Right hindlimb (tissue), 1 donor: Measurements from ENCODE around the gene MEX3D.

ENCODE experiments used
- DNase-seq: peaks from one replicate; pipeline ENCODE4 v3.0.0-alpha.2; 2018

The MEX3D gene

GRCh38 chr19:1592755-1593500 is 24.8 kb upstream of the MEX3D start, which contains the start of gene MBD3:
Gene MBD3, minus strand, starts transcription at chr19:1592865. Its CDS starts 234 bp downstream, at chr19:1592631.
- peak; percentile 94 for DNase-seq

GRCh38 chr19:1592024-1592754 is 24.1 kb upstream of the MEX3D start:
- DNase-seq: peak; percentile 90

- DNase-seq: no peak
Observed at GRCh38 chr19:1591421-1592023, 23.4 kb upstream of the MEX3D start.

DNA sequence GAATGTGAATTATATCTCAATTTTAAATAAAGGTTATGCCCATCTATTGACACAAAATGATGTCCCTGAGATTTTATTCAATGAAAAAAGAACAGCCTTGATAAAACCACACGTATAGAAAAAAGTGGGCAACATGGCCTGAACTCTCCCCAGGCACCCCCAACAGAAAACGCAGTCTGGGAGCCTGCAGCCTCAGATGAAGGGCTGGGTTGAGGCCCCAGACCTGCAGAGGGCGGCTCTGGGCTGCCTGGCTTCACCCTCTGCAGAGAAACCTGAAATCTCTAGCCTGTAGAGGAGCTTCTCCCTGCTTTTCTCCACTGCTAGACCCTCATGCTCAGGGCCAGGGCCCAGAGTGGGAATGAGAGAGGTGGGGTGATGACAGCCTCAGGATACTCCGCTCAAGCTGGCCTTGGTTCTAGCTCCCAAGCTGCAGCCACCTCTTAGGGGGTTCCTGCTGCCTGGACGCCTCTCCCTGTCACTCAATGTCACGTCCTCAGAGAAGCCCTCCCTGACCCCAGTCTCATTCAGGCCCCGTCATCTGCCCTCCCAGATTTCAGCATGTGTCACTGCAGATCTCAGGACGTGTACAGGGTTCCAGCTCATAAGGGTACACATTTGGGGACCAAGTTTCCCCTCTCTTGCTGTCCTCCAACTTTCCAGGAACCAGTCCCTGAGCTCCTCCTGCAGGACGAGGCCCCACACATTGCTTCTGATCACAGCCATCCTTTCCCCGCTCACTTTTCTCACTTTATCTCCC is 22.7 kb upstream of the MEX3D start:
- no peak for DNase-seq

- DNase-seq: no peak
Observed at GRCh38 chr19:1587872-1588271, 19.7 kb upstream of the MEX3D start.

DNA sequence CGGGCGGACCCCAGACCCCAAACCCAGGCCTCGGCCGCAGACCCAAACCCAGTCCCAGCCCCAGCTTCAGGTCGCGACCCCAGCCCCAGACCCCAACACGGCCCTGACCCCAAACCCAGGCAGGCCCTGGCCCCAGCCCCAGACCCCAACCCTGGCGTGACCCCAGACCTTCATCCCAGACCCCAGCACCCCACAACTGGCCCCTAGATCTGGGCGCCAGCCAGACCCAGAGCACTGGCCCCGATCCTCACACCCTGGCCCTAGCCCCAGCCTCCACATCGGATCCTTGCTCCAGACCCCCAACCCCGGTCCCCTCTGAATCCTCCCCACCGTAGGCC is 17.1 kb upstream of the MEX3D start:
- no peak for DNase-seq

- DNase-seq: no peak
Observed at GRCh38 chr19:1584500-1585242, 16.5 kb upstream of the MEX3D start.

DNA sequence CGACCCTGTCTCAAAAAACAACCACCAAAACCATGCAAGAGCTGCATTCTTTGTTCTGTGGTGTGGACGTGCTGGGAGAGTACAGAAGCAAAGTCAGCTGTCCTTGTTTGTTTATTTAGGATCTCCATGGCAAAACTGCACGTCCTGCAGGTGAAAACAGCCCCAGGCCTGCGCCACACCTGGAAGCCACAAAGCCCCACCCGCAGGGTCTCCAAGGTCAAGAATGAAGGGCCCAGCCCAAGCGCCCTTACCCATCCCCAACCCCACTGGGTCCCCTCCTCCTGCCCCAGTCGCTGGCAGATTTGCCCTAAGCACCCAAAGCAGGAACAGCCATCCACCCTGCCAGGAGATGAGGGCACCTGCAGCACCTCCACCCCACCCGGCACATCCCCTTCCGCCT is 14.1 kb upstream of the MEX3D start:
- DNase-seq: no peak

GRCh38 chr19:1580957-1581356 is 12.8 kb upstream of the MEX3D start:
- DNase-seq: no peak

- no peak for DNase-seq
Observed at GRCh38 chr19:1580382-1580781, 12.3 kb upstream of the MEX3D start.

DNA sequence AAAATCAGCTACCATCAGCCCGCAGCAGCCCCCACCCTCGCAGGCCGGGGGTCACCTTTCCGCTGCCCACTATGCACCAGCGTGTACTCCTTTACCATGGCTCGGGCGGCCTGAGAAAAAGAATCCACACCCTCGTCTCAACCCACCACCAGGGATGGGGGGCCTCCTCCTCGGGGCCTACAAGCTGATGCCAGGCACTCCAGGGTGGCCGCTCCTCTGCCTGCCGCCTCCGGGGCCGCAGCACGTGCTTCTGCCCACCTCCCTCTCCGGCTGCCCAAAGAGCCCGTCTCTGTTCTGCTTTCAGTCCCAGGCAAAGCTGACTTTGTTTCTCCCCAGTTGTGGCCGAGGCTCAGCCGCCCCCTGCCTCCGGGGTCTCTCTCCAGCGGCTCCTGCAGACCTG is 11.1 kb upstream of the MEX3D start:
- no peak for DNase-seq

DNA sequence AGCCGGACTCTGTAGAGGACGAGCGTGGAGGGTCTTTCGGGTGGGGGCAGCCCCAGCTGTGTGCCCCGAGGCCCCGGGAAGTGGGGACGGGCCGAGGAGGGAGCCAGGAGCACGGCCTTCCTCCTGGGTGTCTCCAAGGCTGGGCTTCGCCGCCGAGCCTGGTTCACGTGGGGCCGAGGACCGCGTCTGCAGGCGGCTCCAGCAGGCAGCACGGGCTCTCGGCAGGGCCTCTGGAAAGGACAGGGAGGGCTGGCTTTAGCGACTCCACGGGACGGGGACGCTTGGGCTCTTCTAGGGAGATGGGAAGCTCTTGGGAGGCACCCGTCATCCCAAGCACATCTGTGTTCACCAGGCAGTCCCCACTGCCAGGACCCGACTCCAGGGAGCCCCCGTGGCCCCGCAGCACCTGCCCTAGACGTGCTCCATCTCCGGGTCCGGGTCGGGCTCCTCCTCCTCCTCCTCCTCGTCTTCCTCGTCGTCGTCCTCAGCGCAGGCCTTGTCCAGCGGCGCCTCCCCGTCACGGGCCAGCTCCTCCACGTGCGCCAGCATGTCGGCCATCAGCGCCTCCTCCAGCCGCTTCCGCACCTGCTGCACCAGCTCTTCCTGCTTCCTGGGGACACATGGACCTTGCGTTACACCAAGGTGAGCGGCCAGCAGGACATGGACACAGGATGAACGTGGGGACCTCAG is 9.9 kb upstream of the MEX3D start:
- DNase-seq: no peak

GRCh38 chr19:1577090-1577928 is 9.2 kb upstream of the MEX3D start:
- no peak for DNase-seq

GRCh38 chr19:1576242-1577089 is 8.3 kb upstream of the MEX3D start:
- DNase-seq: no peak

DNA sequence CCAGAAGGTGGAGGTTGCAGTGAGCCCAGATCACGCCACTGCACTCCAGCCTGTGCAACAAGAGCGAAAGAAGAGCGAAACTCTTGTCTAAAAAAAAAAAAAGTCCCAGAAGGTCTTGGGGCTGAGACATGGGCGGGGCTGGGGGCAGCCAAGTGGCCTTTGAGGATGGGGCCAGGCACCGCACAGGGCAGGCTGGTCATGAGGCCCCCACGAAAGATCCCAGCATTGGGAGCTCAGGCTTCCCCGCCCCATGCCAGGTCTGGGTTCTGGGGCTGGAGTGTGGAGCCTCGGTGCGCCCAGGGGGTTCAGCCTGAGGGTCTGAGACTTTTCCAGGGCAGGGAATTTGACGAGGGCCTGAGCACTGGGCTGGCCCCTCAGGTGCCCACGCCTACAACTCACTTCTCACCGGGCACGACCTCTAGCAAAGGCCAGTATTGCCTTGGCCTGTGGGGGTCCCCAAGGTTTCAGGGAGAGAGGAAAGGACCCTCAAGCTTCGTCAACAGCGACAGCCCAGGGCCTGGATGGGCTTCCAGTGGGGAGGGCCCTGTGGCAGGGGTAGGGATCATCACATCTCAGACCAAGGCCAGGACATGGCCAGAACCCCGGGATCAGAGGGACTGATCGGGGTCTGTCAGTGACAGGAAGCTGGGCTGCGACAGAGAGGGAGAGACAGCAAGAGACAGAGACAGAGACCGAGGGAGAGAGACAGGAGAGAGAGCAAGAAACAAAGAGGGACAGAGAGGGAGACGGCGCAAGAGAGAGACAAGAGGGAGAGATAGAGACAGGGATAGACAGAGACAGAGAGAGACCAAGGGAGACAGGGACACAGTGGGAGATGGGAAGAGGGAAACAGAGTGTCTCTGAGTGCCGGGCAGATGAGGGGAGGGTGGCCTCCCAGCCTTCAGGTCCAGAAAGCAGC is 7.5 kb upstream of the MEX3D start:
- DNase-seq: no peak

DNA sequence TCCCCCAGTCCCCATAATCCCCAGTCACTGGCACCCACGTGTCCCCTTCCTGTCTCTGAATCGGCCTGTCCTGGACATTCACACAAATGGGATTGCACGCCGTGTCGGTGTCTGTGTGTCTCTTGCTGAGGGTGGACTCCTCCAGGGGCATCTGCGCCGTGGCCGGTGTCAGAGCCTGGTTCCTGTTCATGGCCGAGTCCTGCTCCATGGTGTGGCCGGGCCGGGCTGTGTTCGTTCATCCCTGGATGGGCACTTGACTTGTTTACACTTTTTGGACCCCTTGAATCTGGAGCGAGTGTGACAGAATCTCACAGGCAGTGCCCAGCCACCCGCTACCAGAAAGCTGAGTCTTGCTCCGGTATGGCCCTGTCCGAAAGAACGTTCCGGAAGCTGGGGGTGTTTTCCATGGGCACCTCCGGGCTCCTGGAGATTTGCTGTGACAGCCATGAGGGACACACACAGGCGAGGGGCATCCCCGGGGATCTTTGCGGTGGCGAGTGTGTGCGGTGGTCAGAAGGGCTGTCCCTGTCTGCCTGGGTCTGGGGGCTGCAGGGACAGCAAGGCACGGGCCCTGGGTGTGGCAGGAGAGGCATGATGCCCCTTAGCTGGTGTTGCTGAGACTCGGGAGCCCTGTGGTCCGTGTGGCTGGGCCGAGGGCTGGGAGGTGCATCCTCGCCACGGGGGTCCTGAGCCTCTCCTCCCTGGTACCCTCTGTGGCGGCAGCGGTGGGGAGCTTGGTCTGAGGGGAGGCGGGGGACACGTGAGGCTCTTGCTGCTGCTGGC is 6.4 kb upstream of the MEX3D start:
- no peak for DNase-seq

DNA sequence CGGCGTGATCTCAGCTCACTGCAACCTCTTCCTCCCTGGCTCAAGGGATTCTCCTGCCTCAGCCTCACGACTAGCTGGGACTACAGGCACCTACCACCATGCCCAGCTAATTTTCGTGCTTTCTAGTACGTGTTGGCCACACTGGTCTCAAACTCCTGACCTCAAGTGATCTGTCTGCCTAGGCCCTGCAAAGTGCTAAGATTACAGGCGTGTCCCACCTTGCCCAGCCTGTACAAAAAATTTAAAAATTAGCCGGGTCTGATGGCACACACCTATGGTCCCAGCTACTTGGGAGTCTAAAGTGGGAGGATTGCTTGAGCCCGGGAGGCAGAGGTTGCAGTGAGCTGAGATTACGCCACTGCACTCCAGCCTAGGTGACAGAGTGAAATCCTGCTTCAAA is 4.7 kb upstream of the MEX3D start:
- no peak for DNase-seq

- no peak for DNase-seq
Observed at GRCh38 chr19:1571358-1571757, 3.2 kb upstream of the MEX3D start.
